ENCODE measurements around the gene PEAK1. TPM values are rescaled to one million over a fixed set of nuclear protein-coding genes. Genes with fewer than 3 reads are reported as not detected.

PEAK1 gene
- total RNA-seq, 2 experiments from 2014 or later = 6.0 to 10.8 TPM

DNA sequence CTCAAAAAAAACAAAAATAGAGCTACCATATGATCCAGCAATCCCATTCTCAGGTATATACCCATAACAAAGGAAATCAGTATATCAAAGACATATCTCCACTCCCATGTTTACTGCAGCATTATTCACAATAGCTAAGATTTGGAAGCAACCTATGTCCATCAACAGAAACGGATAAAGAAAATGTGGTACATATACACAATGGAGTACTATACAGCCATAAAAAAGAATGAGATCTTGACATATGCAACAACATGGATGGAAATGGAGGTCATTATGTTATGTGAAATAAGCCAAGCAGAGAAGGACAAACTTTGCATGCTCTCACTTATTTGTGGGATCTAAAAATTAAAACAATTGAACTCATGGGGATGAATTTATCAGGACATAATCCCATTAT, 19.6 kb downstream of the PEAK1 start:
- H3K9me2 ChIP-seq (ENCODE audit: insufficient read depth, low read length) = no peaks in the 10 kb centered on the region
- H3K79me2 ChIP-seq (ENCODE audit: insufficient read depth, low read depth, low read length) = no peaks in the 10 kb centered on the region
- H3K4me2 ChIP-seq (ENCODE audit: low read length) = no peak overlapping the region
- ChIA-PET POLR2A (no interaction called here), CTCF (ENCODE audit: unreplicated experiment) (no interaction called here)
- TF ChIP-seq, protein P1, sequence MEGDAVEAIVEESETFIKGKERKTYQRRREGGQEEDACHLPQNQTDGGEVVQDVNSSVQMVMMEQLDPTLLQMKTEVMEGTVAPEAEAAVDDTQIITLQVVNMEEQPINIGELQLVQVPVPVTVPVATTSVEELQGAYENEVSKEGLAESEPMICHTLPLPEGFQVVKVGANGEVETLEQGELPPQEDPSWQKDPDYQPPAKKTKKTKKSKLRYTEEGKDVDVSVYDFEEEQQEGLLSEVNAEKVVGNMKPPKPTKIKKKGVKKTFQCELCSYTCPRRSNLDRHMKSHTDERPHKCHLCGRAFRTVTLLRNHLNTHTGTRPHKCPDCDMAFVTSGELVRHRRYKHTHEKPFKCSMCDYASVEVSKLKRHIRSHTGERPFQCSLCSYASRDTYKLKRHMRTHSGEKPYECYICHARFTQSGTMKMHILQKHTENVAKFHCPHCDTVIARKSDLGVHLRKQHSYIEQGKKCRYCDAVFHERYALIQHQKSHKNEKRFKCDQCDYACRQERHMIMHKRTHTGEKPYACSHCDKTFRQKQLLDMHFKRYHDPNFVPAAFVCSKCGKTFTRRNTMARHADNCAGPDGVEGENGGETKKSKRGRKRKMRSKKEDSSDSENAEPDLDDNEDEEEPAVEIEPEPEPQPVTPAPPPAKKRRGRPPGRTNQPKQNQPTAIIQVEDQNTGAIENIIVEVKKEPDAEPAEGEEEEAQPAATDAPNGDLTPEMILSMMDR (conservative IDR thresholded peaks at IDR 0.05; ENCODE audit: low read length) = no peak
- no peak for TF ChIP-seq EZH2phosphoT487 (IDR thresholded peaks at IDR 0.05; ENCODE audit: borderline replicate concordance, low read depth, low read length)
- no TSS peak for BruUV-seq (replicated peaks)
- intact Hi-C loops (cut with micrococcal nuclease; ENCODE audit: unreplicated experiment) = no loop called here
- H4K20me1 ChIP-seq (ENCODE audit: insufficient read depth, low read length) = no peaks in the 10 kb centered on the region
- no peak overlapping the region for H2AFZ ChIP-seq (ENCODE audit: low read length)
- H3K4me1 ChIP-seq (ENCODE audit: insufficient read depth, low read length, poor library complexity, severe bottlenecking) = no peaks in the 10 kb centered on the region
- no peak overlapping the region for H3K4me3 ChIP-seq (ENCODE audit: low read depth, low read length, poor library complexity, severe bottlenecking)
- no peak overlapping the region for H3K27ac ChIP-seq (ENCODE audit: low read depth, low read length, poor library complexity, severe bottlenecking)
- no peak for DNase-seq (ENCODE audit: low spot score)
- H3K36me3 ChIP-seq (ENCODE audit: insufficient read depth, low read length) = no peaks in the 10 kb centered on the region
- peaks cover 34% of the 10 kb centered on the region for H3K9me3 ChIP-seq (ENCODE audit: low read length)

- Histone ChIP-seq H3K36me3 (ENCODE audit: insufficient read depth, low read length) (no peaks in the 10 kb centered on the region), H3K79me2 (ENCODE audit: insufficient read depth, low read depth, low read length) (no peaks in the 10 kb centered on the region), H2AFZ (ENCODE audit: low read length) (no peak overlapping the region), H3K4me1 (ENCODE audit: insufficient read depth, low read length, poor library complexity, severe bottlenecking) (no peaks in the 10 kb centered on the region), H3K4me2 (ENCODE audit: low read length) (no peak overlapping the region), H3K9me2 (ENCODE audit: insufficient read depth, low read length) (no peaks in the 10 kb centered on the region), H4K20me1 (ENCODE audit: insufficient read depth, low read length) (no peaks in the 10 kb centered on the region), H3K4me3 (ENCODE audit: low read depth, low read length, poor library complexity, severe bottlenecking) (no peak overlapping the region), H3K9me3 (ENCODE audit: low read length) (peaks cover 43% of the 10 kb centered on the region), H3K27ac (ENCODE audit: low read depth, low read length, poor library complexity, severe bottlenecking) (no peak overlapping the region)
- no peak for TF ChIP-seq EZH2phosphoT487 (IDR thresholded peaks at IDR 0.05; ENCODE audit: borderline replicate concordance, low read depth, low read length)
- TF ChIP-seq, protein P1 (conservative IDR thresholded peaks at IDR 0.05; ENCODE audit: low read length) = no peak
- BruUV-seq (replicated peaks) = no TSS peak
- intact Hi-C loops (cut with micrococcal nuclease; ENCODE audit: unreplicated experiment) = no loop called here
- ChIA-PET POLR2A (no interaction called here), CTCF (ENCODE audit: unreplicated experiment) (no interaction called here)
- no peak for DNase-seq (ENCODE audit: low spot score)
These were observed 21.0 kb downstream of the PEAK1 start for GRCh38 chr15:77398927-77399326.

- Histone ChIP-seq H4K20me1 (ENCODE audit: insufficient read depth, low read length) (no peaks in the 10 kb centered on the region), H2AFZ (ENCODE audit: low read length) (no peak overlapping the region), H3K9me2 (ENCODE audit: insufficient read depth, low read length) (no peaks in the 10 kb centered on the region), H3K4me2 (ENCODE audit: low read length) (no peak overlapping the region), H3K4me1 (ENCODE audit: insufficient read depth, low read length, poor library complexity, severe bottlenecking) (no peaks in the 10 kb centered on the region), H3K79me2 (ENCODE audit: insufficient read depth, low read depth, low read length) (no peaks in the 10 kb centered on the region), H3K9me3 (ENCODE audit: low read length) (peaks cover 43% of the 10 kb centered on the region), H3K4me3 (ENCODE audit: low read depth, low read length, poor library complexity, severe bottlenecking) (no peak overlapping the region), H3K36me3 (ENCODE audit: insufficient read depth, low read length) (no peaks in the 10 kb centered on the region), H3K27ac (ENCODE audit: low read depth, low read length, poor library complexity, severe bottlenecking) (no peak overlapping the region)
- DNase-seq (ENCODE audit: low spot score) = no peak
- ChIA-PET POLR2A (no interaction called here), CTCF (ENCODE audit: unreplicated experiment) (no interaction called here)
- intact Hi-C loops (cut with micrococcal nuclease; ENCODE audit: unreplicated experiment) = no loop called here
- TF ChIP-seq, protein P1 (conservative IDR thresholded peaks at IDR 0.05; ENCODE audit: low read length) = no peak
- TF ChIP-seq EZH2phosphoT487 (IDR thresholded peaks at IDR 0.05; ENCODE audit: borderline replicate concordance, low read depth, low read length) = no peak
- BruUV-seq (replicated peaks) = no TSS peak
These were observed 23.2 kb downstream of the PEAK1 start for GRCh38 chr15:77396692-77397091.

All from OCI-LY7 (cell line).